Measurements from ENCODE around the gene PA2G4.

PA2G4 gene

GRCh38 chr12:56129942-56130495, 25.7 kb downstream of the PA2G4 start:
- Histone ChIP-seq H4K20me1 (ENCODE audit: insufficient read depth, low read length) (no peaks in the 10 kb centered on the region), H3K9ac (ENCODE audit: low read depth, low read length) (peak overlapping the region; percentile 66), H3K4me1 (ENCODE audit: insufficient read depth, low read length) (peaks cover 51% of the 10 kb centered on the region), H2AFZ (ENCODE audit: low read depth, low read length) (no peak overlapping the region), H3K27ac (ENCODE audit: low read length) (peak overlapping the region; percentile 79), H3K9me3 (ENCODE audit: insufficient read depth, low read length, severe bottlenecking) (peaks cover 6% of the 10 kb centered on the region), H3K27me3 (ENCODE audit: insufficient read depth, low read length, poor library complexity) (no peaks in the 10 kb centered on the region), H3K79me2 (ENCODE audit: insufficient read depth, low read length) (peaks cover 26% of the 10 kb centered on the region), H3K4me3 (ENCODE audit: low read depth in 1 of 2, low read length in 2 of 2) (peak overlapping the region in 1 of 2 experiments; percentile 74; a peak in 3 of 4 replicates), H3K36me3 (ENCODE audit: insufficient read depth, low read length) (peaks cover 41% of the 10 kb centered on the region), H3K4me2 (ENCODE audit: insufficient read depth, low read length) (peak overlapping the region; percentile 90)
- no peak for DNase-seq
- ATAC-seq (ENCODE audit: insufficient read depth, low read depth), result no peak
- TF ChIP-seq, protein P1, sequence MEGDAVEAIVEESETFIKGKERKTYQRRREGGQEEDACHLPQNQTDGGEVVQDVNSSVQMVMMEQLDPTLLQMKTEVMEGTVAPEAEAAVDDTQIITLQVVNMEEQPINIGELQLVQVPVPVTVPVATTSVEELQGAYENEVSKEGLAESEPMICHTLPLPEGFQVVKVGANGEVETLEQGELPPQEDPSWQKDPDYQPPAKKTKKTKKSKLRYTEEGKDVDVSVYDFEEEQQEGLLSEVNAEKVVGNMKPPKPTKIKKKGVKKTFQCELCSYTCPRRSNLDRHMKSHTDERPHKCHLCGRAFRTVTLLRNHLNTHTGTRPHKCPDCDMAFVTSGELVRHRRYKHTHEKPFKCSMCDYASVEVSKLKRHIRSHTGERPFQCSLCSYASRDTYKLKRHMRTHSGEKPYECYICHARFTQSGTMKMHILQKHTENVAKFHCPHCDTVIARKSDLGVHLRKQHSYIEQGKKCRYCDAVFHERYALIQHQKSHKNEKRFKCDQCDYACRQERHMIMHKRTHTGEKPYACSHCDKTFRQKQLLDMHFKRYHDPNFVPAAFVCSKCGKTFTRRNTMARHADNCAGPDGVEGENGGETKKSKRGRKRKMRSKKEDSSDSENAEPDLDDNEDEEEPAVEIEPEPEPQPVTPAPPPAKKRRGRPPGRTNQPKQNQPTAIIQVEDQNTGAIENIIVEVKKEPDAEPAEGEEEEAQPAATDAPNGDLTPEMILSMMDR (IDR thresholded peaks at IDR 0.05; ENCODE audit: borderline replicate concordance, extremely low read depth, low read length, poor library complexity, severe bottlenecking), result no peak
- TF ChIP-seq EZH2 (IDR thresholded peaks at IDR 0.05; ENCODE audit: borderline replicate concordance, low read depth, low read length, severe bottlenecking), result no peak

- no peak overlapping the region for H3K4me2 ChIP-seq (ENCODE audit: insufficient read depth, low read length)
- H3K4me3 ChIP-seq (ENCODE audit: low read depth in 1 of 2, low read length in 2 of 2), result no peak overlapping the region
- H3K36me3 ChIP-seq (ENCODE audit: insufficient read depth, low read length), result peaks cover 41% of the 10 kb centered on the region
- H3K27ac ChIP-seq (ENCODE audit: low read length), result no peak overlapping the region
- ATAC-seq (ENCODE audit: insufficient read depth, low read depth) (no peak), DNase-seq (no peak)
- peaks cover 6% of the 10 kb centered on the region for H3K9me3 ChIP-seq (ENCODE audit: insufficient read depth, low read length, severe bottlenecking)
- peaks cover 26% of the 10 kb centered on the region for H3K79me2 ChIP-seq (ENCODE audit: insufficient read depth, low read length)
- no peak overlapping the region for H3K9ac ChIP-seq (ENCODE audit: low read depth, low read length)
- peaks cover 43% of the 10 kb centered on the region for H3K4me1 ChIP-seq (ENCODE audit: insufficient read depth, low read length)
- TF ChIP-seq, protein P1 (IDR thresholded peaks at IDR 0.05; ENCODE audit: borderline replicate concordance, extremely low read depth, low read length, poor library complexity, severe bottlenecking), result no peak
- TF ChIP-seq EZH2 (IDR thresholded peaks at IDR 0.05; ENCODE audit: borderline replicate concordance, low read depth, low read length, severe bottlenecking), result no peak
- H3K27me3 ChIP-seq (ENCODE audit: insufficient read depth, low read length, poor library complexity), result no peaks in the 10 kb centered on the region
- no peaks in the 10 kb centered on the region for H4K20me1 ChIP-seq (ENCODE audit: insufficient read depth, low read length)
- H2AFZ ChIP-seq (ENCODE audit: low read depth, low read length), result no peak overlapping the region
Measured at GRCh38 chr12:56130876-56131275, 26.5 kb downstream of the PA2G4 start.

GRCh38 chr12:56134897-56135296, 30.5 kb downstream of the PA2G4 start:
- Histone ChIP-seq H3K79me2 (ENCODE audit: insufficient read depth, low read length) (peaks cover 11% of the 10 kb centered on the region), H3K4me1 (ENCODE audit: insufficient read depth, low read length) (peaks cover 6% of the 10 kb centered on the region), H3K4me3 (ENCODE audit: low read depth in 1 of 2, low read length in 2 of 2) (no peak overlapping the region), H3K36me3 (ENCODE audit: insufficient read depth, low read length) (peaks cover 76% of the 10 kb centered on the region), H3K27me3 (ENCODE audit: insufficient read depth, low read length, poor library complexity) (no peaks in the 10 kb centered on the region), H3K27ac (ENCODE audit: low read length) (no peak overlapping the region), H2AFZ (ENCODE audit: low read depth, low read length) (no peak overlapping the region), H3K9me3 (ENCODE audit: insufficient read depth, low read length, severe bottlenecking) (peaks cover 6% of the 10 kb centered on the region), H3K9ac (ENCODE audit: low read depth, low read length) (no peak overlapping the region), H3K4me2 (ENCODE audit: insufficient read depth, low read length) (no peak overlapping the region), H4K20me1 (ENCODE audit: insufficient read depth, low read length) (no peaks in the 10 kb centered on the region)
- no peak for ATAC-seq (ENCODE audit: insufficient read depth, low read depth)
- TF ChIP-seq EZH2 (IDR thresholded peaks at IDR 0.05; ENCODE audit: borderline replicate concordance, low read depth, low read length, severe bottlenecking), result no peak
- TF ChIP-seq, protein P1 (IDR thresholded peaks at IDR 0.05; ENCODE audit: borderline replicate concordance, extremely low read depth, low read length, poor library complexity, severe bottlenecking), result no peak
- DNase-seq, result no peak
